Nephron progenitor cell (in vitro differentiated cells): ENCODE results near the gene ZNF622.
A peak's percentile ranks its signal among the peaks of the same experiment; 100 is the strongest.

Experiments used
- DNase-seq: peaks from one replicate; pipeline ENCODE4 v3.0.0; 2021
- H3K27ac Mint-ChIP-seq: 2 replicates; pipeline ENCODE4 v1.8.0; 2021; ENCODE audit warnings: mild to moderate bottlenecking, moderate library complexity, mixed read lengths
- H3K27me3 Mint-ChIP-seq: 2 replicates; pipeline ENCODE4 v1.8.0; 2021; ENCODE audit warnings: mild to moderate bottlenecking, low read depth, mixed read lengths; ENCODE audit not compliant: poor library complexity
- H3K36me3 Mint-ChIP-seq: 2 replicates; pipeline ENCODE4 v1.8.0; 2021; ENCODE audit warnings: low read depth, mixed read lengths
- H3K4me1 Mint-ChIP-seq: 2 replicates; pipeline ENCODE4 v1.8.0; 2021; ENCODE audit warnings: mixed read lengths
- H3K4me3 Mint-ChIP-seq: 2 replicates; pipeline ENCODE4 v1.8.0; 2021; ENCODE audit warnings: mild to moderate bottlenecking, moderate library complexity, mixed read lengths
- H3K9me3 Mint-ChIP-seq: 2 replicates; pipeline ENCODE4 v1.8.0; 2021; ENCODE audit warnings: mild to moderate bottlenecking, moderate library complexity, mixed read lengths
- TF ChIP-seq, protein P1 (sequence below): fragments of 200-600 bp; sonication (generic); IDR thresholded peaks from 2 replicates; pipeline ENCODE4 v1.5.0; 2021; ENCODE audit warnings: antibody characterized with exemption

Gene ZNF622

GRCh38 chr5:16461026-16461425, 4.6 kb downstream of the ZNF622 start:
- TF ChIP-seq, protein P1, sequence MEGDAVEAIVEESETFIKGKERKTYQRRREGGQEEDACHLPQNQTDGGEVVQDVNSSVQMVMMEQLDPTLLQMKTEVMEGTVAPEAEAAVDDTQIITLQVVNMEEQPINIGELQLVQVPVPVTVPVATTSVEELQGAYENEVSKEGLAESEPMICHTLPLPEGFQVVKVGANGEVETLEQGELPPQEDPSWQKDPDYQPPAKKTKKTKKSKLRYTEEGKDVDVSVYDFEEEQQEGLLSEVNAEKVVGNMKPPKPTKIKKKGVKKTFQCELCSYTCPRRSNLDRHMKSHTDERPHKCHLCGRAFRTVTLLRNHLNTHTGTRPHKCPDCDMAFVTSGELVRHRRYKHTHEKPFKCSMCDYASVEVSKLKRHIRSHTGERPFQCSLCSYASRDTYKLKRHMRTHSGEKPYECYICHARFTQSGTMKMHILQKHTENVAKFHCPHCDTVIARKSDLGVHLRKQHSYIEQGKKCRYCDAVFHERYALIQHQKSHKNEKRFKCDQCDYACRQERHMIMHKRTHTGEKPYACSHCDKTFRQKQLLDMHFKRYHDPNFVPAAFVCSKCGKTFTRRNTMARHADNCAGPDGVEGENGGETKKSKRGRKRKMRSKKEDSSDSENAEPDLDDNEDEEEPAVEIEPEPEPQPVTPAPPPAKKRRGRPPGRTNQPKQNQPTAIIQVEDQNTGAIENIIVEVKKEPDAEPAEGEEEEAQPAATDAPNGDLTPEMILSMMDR = no peak
- no peak overlapping the region for H3K27ac Mint-ChIP-seq
- H3K36me3 Mint-ChIP-seq = peaks cover 41% of the 10 kb centered on the region
- peaks cover 45% of the 10 kb centered on the region for H3K4me1 Mint-ChIP-seq
- no peaks in the 10 kb centered on the region for H3K27me3 Mint-ChIP-seq
- DNase-seq = no peak
- H3K9me3 Mint-ChIP-seq = no peaks in the 10 kb centered on the region
- no peak overlapping the region for H3K4me3 Mint-ChIP-seq

GRCh38 chr5:16459451-16459850, 6.1 kb downstream of the ZNF622 start:
- Mint-ChIP-seq H3K4me3 (no peak overlapping the region), H3K27me3 (no peaks in the 10 kb centered on the region), H3K4me1 (peaks cover 35% of the 10 kb centered on the region), H3K36me3 (peaks cover 52% of the 10 kb centered on the region), H3K9me3 (no peaks in the 10 kb centered on the region), H3K27ac (no peak overlapping the region)
- TF ChIP-seq, protein P1 = no peak
- DNase-seq = no peak

- DNase-seq = no peak
- Mint-ChIP-seq H3K36me3 (peaks cover 45% of the 10 kb centered on the region), H3K4me3 (no peak overlapping the region), H3K9me3 (no peaks in the 10 kb centered on the region), H3K4me1 (peaks cover 19% of the 10 kb centered on the region), H3K27me3 (no peaks in the 10 kb centered on the region), H3K27ac (no peak overlapping the region)
- TF ChIP-seq, protein P1 = no peak
Observed at GRCh38 chr5:16457853-16458252, 7.7 kb downstream of the ZNF622 start.

DNA sequence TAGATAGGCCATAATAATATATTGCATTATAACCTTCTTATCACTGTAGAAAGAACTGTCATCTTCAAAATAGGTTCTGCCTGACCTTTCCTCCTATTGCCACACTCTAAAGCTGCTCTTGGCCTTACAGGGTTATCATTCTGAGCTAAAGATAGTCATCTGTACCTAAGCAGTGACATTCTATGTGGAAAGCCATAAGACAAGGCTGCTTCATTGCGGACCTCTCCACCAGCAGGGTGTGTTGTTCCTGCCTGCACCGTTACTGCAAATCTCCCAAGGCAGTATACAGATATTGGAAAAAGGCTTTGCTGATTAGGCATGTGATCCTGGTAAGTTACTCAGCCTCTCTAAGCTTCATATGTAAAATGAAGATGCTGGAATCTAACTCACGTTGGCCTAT, 8.1 kb downstream of the ZNF622 start:
- DNase-seq = no peak
- Mint-ChIP-seq H3K4me3 (no peak overlapping the region), H3K27me3 (no peaks in the 10 kb centered on the region), H3K9me3 (no peaks in the 10 kb centered on the region), H3K27ac (no peak overlapping the region), H3K36me3 (peaks cover 47% of the 10 kb centered on the region), H3K4me1 (peaks cover 19% of the 10 kb centered on the region)
- TF ChIP-seq, protein P1 = no peak

DNA sequence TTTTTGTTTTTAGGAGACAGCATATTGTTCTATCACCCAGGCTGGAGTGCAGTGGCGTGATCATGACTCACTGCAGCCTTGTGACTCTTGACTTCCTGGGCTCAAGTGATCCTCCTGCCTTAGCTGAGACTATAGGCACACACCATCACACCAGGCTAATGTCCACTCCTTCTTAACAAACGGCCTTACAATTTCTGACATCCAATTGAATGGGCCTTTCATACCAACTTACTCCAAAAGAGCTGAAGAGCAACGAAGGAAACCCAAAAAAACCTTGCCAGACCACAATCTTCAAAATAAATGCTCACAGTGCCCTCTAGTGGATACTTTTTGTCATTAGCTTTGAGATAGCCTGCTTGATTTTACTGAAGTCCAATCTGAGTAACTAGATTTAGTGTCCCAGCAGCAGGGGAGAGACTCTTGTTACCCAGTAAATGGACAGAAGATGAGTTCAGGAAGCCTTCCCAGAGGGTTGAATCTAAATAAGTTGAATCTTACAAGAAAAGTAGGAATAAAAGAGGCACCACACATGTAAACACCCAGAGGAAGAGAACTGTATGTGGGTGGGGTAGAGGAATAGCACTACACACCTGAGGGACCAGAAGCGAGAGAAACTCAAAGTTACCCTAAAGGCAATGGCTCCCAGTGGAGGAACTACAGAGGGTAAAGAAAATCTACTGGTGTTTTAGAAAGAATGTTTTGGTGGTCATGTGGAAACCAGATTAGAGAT, 9.3 kb downstream of the ZNF622 start:
- Mint-ChIP-seq H3K4me3 (no peak overlapping the region), H3K27ac (no peak overlapping the region), H3K27me3 (no peaks in the 10 kb centered on the region), H3K36me3 (peaks cover 49% of the 10 kb centered on the region), H3K9me3 (no peaks in the 10 kb centered on the region), H3K4me1 (peaks cover 8% of the 10 kb centered on the region)
- peak; percentile 30 for DNase-seq
- TF ChIP-seq, protein P1 = peak; percentile 61

GRCh38 chr5:16455668-16456067, 9.9 kb downstream of the ZNF622 start:
- DNase-seq = no peak
- H3K27me3 Mint-ChIP-seq = no peaks in the 10 kb centered on the region
- no peaks in the 10 kb centered on the region for H3K9me3 Mint-ChIP-seq
- H3K4me3 Mint-ChIP-seq = no peak overlapping the region
- H3K36me3 Mint-ChIP-seq = peaks cover 49% of the 10 kb centered on the region
- peaks cover 2% of the 10 kb centered on the region for H3K4me1 Mint-ChIP-seq
- TF ChIP-seq, protein P1 = no peak
- no peak overlapping the region for H3K27ac Mint-ChIP-seq
